ENCODE results near the gene DCC.

- TF ChIP-seq POLR2A (IDR thresholded peaks at IDR 0.05) = no peak
- no peak for TF ChIP-seq CTCF (IDR thresholded peaks at IDR 0.05)
Observed at GRCh38 chr18:52716973-52717372, 377.0 kb downstream of the DCC start.
